ENCODE data around the gene CLK2. TPM values are rescaled to one million over a fixed set of nuclear protein-coding genes. Genes with fewer than 3 reads are reported as not detected.

Gene CLK2
- total and polyA plus RNA-seq, 2 of the 13 experiments (the other 11 are each of a cell fraction or from before 2014, with no cell fraction given): 20.1 to 73.5 TPM

- TF ChIP-seq FOXK1 (CRISPR knock-in tag; IDR thresholded peaks at IDR 0.05; ENCODE audit: borderline replicate concordance, low read depth) (peak; percentile 72; the same call in 1 of the 2 replicates), SIN3B (IDR thresholded peaks at IDR 0.05; ENCODE audit: low read length) (peak; percentile 85; the same call in 1 of the 2 replicates), ZNF558 (CRISPR knock-in tag; IDR thresholded peaks at IDR 0.05; ENCODE audit: borderline replicate concordance) (no peak), YY1 (IDR thresholded peaks at IDR 0.05; ENCODE audit: insufficient read depth, insufficient replicate concordance, low read depth, low read length) (peak; percentile 94), KDM5A (IDR thresholded peaks at IDR 0.05; ENCODE audit: borderline replicate concordance, low read length) (peak; percentile 96), MAFG (CRISPR knock-in tag; IDR thresholded peaks at IDR 0.05) (no peak), ELF4 (CRISPR knock-in tag; IDR thresholded peaks at IDR 0.05; ENCODE audit: borderline replicate concordance) (peak; percentile 56; the same call in 1 of the 2 replicates), ARNT2 (CRISPR knock-in tag; IDR thresholded peaks at IDR 0.05; ENCODE audit: low read depth) (no peak), GABPA (IDR thresholded peaks at IDR 0.05; ENCODE audit: low read depth, low read length) (no peak), GABPA (CRISPR knock-in tag; IDR thresholded peaks at IDR 0.05; ENCODE audit: low read depth) (peak; percentile 86), KLF16 (CRISPR knock-in tag; IDR thresholded peaks at IDR 0.05) (peak in 1 of 2 experiments; percentile 73; a peak in 1 of 4 replicates), GABPB1 (CRISPR knock-in tag; IDR thresholded peaks at IDR 0.05) (peak; percentile 81), ATF1 (CRISPR knock-in tag; IDR thresholded peaks at IDR 0.05) (peak; percentile 53), ZGPAT (CRISPR knock-in tag; IDR thresholded peaks at IDR 0.05) (peak; percentile 74), TIGD3 (CRISPR knock-in tag; IDR thresholded peaks at IDR 0.05; ENCODE audit: borderline replicate concordance) (no peak), PPARG (CRISPR knock-in tag; conservative IDR thresholded peaks at IDR 0.05) (peak; percentile 40; the same call in 1 of the 2 replicates), ZNF792 (CRISPR knock-in tag; IDR thresholded peaks at IDR 0.05) (0 out of 2 replicates have a peak, but pooled peaks have one; percentile 16), CEBPG (CRISPR knock-in tag; IDR thresholded peaks at IDR 0.05) (peak; percentile 87), HOXA3 (CRISPR knock-in tag; IDR thresholded peaks at IDR 0.05) (peak; percentile 90), ZNF337 (CRISPR knock-in tag; IDR thresholded peaks at IDR 0.05; ENCODE audit: borderline replicate concordance, low read depth) (no peak), FOSL2 (CRISPR knock-in tag; IDR thresholded peaks at IDR 0.05) (peak; percentile 54; the same call in 1 of the 2 replicates), RAD51 (IDR thresholded peaks at IDR 0.05; ENCODE audit: borderline replicate concordance) (peak; percentile 98), TAF1 (CRISPR knock-in tag; IDR thresholded peaks at IDR 0.05) (peak; percentile 34; the same call in 1 of the 2 replicates)
- TF ChIP-seq, protein P1, sequence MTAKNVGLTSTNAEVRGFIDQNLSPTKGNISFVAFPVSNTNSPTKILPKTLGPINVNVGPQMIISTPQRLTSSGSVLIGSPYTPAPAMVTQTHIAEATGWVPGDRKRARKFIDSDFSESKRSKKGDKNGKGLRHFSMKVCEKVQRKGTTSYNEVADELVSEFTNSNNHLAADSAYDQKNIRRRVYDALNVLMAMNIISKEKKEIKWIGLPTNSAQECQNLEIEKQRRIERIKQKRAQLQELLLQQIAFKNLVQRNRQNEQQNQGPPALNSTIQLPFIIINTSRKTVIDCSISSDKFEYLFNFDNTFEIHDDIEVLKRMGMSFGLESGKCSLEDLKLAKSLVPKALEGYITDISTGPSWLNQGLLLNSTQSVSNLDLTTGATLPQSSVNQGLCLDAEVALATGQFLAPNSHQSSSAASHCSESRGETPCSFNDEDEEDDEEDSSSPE (CRISPR knock-in tag; IDR thresholded peaks at IDR 0.05): 0 out of 2 replicates have a peak, but pooled peaks have one; percentile 20
- TF ChIP-seq, protein P2, sequence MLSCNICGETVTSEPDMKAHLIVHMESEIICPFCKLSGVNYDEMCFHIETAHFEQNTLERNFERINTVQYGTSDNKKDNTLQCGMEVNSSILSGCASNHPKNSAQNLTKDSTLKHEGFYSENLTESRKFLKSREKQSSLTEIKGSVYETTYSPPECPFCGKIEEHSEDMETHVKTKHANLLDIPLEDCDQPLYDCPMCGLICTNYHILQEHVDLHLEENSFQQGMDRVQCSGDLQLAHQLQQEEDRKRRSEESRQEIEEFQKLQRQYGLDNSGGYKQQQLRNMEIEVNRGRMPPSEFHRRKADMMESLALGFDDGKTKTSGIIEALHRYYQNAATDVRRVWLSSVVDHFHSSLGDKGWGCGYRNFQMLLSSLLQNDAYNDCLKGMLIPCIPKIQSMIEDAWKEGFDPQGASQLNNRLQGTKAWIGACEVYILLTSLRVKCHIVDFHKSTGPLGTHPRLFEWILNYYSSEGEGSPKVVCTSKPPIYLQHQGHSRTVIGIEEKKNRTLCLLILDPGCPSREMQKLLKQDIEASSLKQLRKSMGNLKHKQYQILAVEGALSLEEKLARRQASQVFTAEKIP (CRISPR knock-in tag; IDR thresholded peaks at IDR 0.05; ENCODE audit: borderline replicate concordance): no peak
- TF ChIP-seq, protein P3, sequence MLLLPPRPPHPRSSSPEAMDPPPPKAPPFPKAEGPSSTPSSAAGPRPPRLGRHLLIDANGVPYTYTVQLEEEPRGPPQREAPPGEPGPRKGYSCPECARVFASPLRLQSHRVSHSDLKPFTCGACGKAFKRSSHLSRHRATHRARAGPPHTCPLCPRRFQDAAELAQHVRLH (CRISPR knock-in tag; IDR thresholded peaks at IDR 0.05; ENCODE audit: borderline replicate concordance, low read depth): 0 out of 2 replicates have a peak, but pooled peaks have one; percentile 31
Measured at GRCh38 chr1:155241069-155241679, 32.1 kb downstream of the CLK2 start (continued).

Data from HepG2 (cell line).